Tibial nerve (tissue), 4 donors: ENCODE data around the gene LRRC56.

Source experiments
- EP300 ChIP-seq, 2 donors: sonication (generic); formaldehyde crosslinking; IDR thresholded peaks; one replicate each; pipeline ENCODE4 v1.6.1; 2017; ENCODE audit warnings: antibody characterized with exemption in 2 of 2, mild to moderate bottlenecking in 1 of 2
- POLR2A ChIP-seq, 2 donors: fragments of 450-650 bp; IDR thresholded peaks; one replicate each; pipeline ENCODE4 v1.6.1; 2017; ENCODE audit warnings: antibody characterized with exemption in 2 of 2, mild to moderate bottlenecking in 2 of 2, moderate library complexity in 2 of 2
- TF ChIP-seq, protein P1 (sequence below), 5 experiments: fragments of 200-600 bp in 3 of 5; fragments of 450-650 bp in 2 of 5; sonication (generic) in 3 of 5; IDR thresholded peaks; one replicate each; pipeline ENCODE4 v1.5.1; 2016 to 2019; ENCODE audit warnings: antibody characterized with exemption in 5 of 5, mild to moderate bottlenecking in 3 of 5, moderate library complexity in 2 of 5

DNA sequence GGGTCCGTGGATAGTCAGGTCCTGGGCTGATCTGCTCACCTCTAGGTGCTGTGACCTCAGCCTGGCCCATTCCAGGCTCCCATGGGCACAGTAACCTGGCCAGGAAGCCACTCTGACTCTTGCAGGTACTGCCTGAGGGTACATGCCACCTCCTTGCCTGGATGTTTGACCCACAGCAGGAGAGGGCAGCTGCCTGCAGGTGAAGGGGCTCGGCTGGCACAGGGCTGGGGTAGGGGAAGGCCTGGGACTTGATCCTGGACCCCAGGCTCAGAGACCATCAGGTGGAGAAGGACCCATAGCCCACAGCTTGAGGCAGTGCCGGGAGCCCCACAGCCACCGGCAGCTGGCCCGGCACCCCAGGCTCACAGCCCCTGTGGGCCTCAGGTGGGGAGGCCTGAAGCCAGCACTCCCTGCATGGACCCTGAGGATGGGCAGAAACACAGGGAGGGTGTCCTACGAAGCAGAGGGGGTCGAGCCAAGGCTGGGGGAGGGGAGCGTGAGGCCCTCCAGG, 2.7 kb downstream of the LRRC56 start:
- TF ChIP-seq POLR2A (IDR thresholded peaks at IDR 0.05) (no peak), EP300 (IDR thresholded peaks at IDR 0.05) (no peak)
- TF ChIP-seq, protein P1, sequence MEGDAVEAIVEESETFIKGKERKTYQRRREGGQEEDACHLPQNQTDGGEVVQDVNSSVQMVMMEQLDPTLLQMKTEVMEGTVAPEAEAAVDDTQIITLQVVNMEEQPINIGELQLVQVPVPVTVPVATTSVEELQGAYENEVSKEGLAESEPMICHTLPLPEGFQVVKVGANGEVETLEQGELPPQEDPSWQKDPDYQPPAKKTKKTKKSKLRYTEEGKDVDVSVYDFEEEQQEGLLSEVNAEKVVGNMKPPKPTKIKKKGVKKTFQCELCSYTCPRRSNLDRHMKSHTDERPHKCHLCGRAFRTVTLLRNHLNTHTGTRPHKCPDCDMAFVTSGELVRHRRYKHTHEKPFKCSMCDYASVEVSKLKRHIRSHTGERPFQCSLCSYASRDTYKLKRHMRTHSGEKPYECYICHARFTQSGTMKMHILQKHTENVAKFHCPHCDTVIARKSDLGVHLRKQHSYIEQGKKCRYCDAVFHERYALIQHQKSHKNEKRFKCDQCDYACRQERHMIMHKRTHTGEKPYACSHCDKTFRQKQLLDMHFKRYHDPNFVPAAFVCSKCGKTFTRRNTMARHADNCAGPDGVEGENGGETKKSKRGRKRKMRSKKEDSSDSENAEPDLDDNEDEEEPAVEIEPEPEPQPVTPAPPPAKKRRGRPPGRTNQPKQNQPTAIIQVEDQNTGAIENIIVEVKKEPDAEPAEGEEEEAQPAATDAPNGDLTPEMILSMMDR (IDR thresholded peaks at IDR 0.05), result no peak
